DOHH2 (cell line): ENCODE results near the gene MAP3K9.
A peak's percentile ranks its signal among the peaks of the same experiment; 100 is the strongest.

Experiments
- H3F3A ChIP-seq: fragments of 200-600 bp; sonication (generic), shearing (Covaris generic); 2 replicates; pipeline ENCODE4 v1.6.0; 2016; ENCODE audit warnings: antibody characterized with exemption, mild to moderate bottlenecking; ENCODE audit not compliant: control insufficient read depth, insufficient read depth
- H3K27ac ChIP-seq: fragments of 200-600 bp; sonication (generic); 2 replicates; pipeline ENCODE4 v1.5.1; 2014; ENCODE audit warnings: low read depth, mild to moderate bottlenecking, low read length, moderate library complexity
- H3K27me3 ChIP-seq: fragments of 200-600 bp; sonication (generic); 2 replicates; pipeline ENCODE4 v1.6.1; 2014; ENCODE audit warnings: mild to moderate bottlenecking, low read length, mixed read lengths; ENCODE audit not compliant: control insufficient read depth
- H3K36me3 ChIP-seq: fragments of 200-600 bp; sonication (generic); 2 replicates; pipeline ENCODE4 v1.6.1; 2014; ENCODE audit warnings: mild to moderate bottlenecking, low read length, moderate library complexity, mixed read lengths; ENCODE audit not compliant: control insufficient read depth
- H3K4me1 ChIP-seq: fragments of 200-600 bp; sonication (generic); 2 replicates; pipeline ENCODE4 v1.6.1; 2014; ENCODE audit warnings: mild to moderate bottlenecking, low read length, mixed read lengths; ENCODE audit not compliant: control insufficient read depth
- H3K4me2 ChIP-seq: fragments of 200-600 bp; sonication (generic); 2 replicates; pipeline ENCODE4 v1.6.0; 2014; ENCODE audit warnings: mild to moderate bottlenecking, low read length, moderate library complexity
- H3K4me3 ChIP-seq: fragments of 200-600 bp; sonication (generic); 2 replicates; pipeline ENCODE4 v1.5.1; 2014; ENCODE audit warnings: mild to moderate bottlenecking, low read length, mixed read lengths
- H3K79me2 ChIP-seq: fragments of 200-600 bp; sonication (generic); 2 replicates; pipeline ENCODE4 v1.6.1; 2014; ENCODE audit warnings: mild to moderate bottlenecking, low read length, mixed read lengths; ENCODE audit not compliant: control insufficient read depth
- H3K9me2 ChIP-seq: fragments of 200-600 bp; sonication (generic); replicated peaks from 2 replicates; pipeline ENCODE4 v1.6.1; 2014; ENCODE audit warnings: mild to moderate bottlenecking, low read length, mixed read lengths; ENCODE audit not compliant: control insufficient read depth
- H3K9me3 ChIP-seq: fragments of 200-600 bp; sonication (generic); 2 replicates; pipeline ENCODE4 v1.6.1; 2014; ENCODE audit warnings: antibody characterized with exemption, low read length, mixed read lengths; ENCODE audit not compliant: control insufficient read depth, insufficient read depth
- H4K20me1 ChIP-seq: fragments of 200-600 bp; sonication (generic); 2 replicates; pipeline ENCODE4 v1.6.0; 2014; ENCODE audit warnings: low read depth, mild to moderate bottlenecking, antibody characterized with exemption, low read length, moderate library complexity; ENCODE audit not compliant: control insufficient read depth, insufficient read depth
- EZH2phosphoT487 ChIP-seq: fragments of 200-600 bp; sonication (generic); IDR thresholded peaks from 2 replicates; pipeline ENCODE4 v1.6.1; 2017; ENCODE audit warnings: borderline replicate concordance, mild to moderate bottlenecking, antibody characterized with exemption, low read length, moderate library complexity, mixed read lengths
- TF ChIP-seq, protein P1 (sequence below): fragments of 200-600 bp; sonication (generic); IDR thresholded peaks from one replicate; pipeline ENCODE4 v1.5.1; 2014; ENCODE audit warnings: antibody characterized with exemption, mild to moderate bottlenecking, low read depth, low read length; ENCODE audit not compliant: poor library complexity, severe bottlenecking

The MAP3K9 gene

DNA sequence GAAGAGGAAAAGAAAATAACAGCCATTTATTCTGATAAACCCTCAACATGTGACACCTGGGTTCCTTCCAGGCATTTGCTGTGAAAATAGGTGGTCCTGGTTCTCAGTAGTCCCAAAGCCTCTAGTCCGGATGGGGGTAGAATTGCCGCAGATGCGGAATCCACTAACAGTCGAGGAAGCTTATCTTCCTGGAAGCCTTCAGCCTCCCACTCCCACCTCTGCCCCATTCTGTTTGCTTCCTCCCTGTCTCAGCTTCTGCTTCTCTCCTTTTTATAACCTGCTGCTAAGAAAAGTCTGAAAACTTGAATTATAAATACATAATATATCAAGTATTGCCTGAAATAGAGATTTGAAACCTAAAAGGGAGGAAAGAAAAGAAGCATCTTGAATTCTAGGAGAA, 14.0 kb upstream of the MAP3K9 start:
- H3K36me3 ChIP-seq: no peaks in the 10 kb centered on the region
- H3K4me1 ChIP-seq: peaks cover 18% of the 10 kb centered on the region
- no peak for TF ChIP-seq EZH2phosphoT487
- TF ChIP-seq, protein P1, sequence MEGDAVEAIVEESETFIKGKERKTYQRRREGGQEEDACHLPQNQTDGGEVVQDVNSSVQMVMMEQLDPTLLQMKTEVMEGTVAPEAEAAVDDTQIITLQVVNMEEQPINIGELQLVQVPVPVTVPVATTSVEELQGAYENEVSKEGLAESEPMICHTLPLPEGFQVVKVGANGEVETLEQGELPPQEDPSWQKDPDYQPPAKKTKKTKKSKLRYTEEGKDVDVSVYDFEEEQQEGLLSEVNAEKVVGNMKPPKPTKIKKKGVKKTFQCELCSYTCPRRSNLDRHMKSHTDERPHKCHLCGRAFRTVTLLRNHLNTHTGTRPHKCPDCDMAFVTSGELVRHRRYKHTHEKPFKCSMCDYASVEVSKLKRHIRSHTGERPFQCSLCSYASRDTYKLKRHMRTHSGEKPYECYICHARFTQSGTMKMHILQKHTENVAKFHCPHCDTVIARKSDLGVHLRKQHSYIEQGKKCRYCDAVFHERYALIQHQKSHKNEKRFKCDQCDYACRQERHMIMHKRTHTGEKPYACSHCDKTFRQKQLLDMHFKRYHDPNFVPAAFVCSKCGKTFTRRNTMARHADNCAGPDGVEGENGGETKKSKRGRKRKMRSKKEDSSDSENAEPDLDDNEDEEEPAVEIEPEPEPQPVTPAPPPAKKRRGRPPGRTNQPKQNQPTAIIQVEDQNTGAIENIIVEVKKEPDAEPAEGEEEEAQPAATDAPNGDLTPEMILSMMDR: no peak
- no peaks in the 10 kb centered on the region for H3K9me3 ChIP-seq
- no peaks in the 10 kb centered on the region; the same call in 1 of the 2 replicates for H3F3A ChIP-seq
- H3K4me3 ChIP-seq: no peak overlapping the region
- no peaks in the 10 kb centered on the region for H3K9me2 ChIP-seq
- H4K20me1 ChIP-seq: no peaks in the 10 kb centered on the region
- H3K27me3 ChIP-seq: peaks cover 56% of the 10 kb centered on the region
- peak overlapping the region; percentile 93; the same call in 1 of the 2 replicates for H3K4me2 ChIP-seq
- H3K27ac ChIP-seq: no peak overlapping the region
- H3K79me2 ChIP-seq: no peaks in the 10 kb centered on the region

DNA sequence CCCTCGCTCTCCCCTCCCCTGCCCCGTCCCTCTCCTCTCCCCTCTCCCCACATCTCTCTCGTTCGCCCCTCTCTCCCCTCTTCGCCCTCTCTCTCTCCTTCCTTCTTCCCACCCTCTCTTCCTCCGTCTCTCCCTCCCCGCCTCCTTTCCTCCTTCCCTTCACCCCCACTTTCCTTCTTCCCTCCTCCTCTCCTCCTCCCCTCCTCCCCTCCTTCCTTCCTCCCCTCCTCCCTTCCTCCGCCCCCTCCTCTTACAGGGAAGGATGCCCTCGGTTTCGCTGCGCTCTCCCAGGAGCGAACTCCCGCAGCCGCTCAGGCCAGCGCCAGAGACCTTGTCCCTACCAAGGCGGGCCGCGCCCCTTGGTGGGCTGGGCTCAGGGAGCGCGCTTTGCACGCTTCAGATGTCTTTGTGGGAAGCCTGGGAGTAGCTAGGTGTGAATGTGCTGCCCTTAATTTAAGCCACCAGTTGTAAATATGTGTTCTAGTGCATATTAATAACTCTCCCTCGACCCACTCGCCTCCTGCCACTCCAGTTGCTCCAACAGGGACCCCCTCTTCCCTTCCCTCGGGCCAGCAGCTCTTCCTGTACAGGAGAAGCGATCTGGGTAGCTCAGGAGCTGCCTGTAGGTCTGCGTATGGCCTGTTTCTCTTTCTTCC, 13.3 kb upstream of the MAP3K9 start:
- H3K9me2 ChIP-seq: no peaks in the 10 kb centered on the region
- 0 out of 2 replicates have a peak, but pooled peaks have one; percentile 53 for TF ChIP-seq EZH2phosphoT487
- TF ChIP-seq, protein P1: no peak
- no peak overlapping the region for H3K27ac ChIP-seq
- H3F3A ChIP-seq: no peaks in the 10 kb centered on the region; the same call in 1 of the 2 replicates
- peak overlapping the region; percentile 80 for H3K4me3 ChIP-seq
- no peaks in the 10 kb centered on the region for H3K79me2 ChIP-seq
- peaks cover 55% of the 10 kb centered on the region for H3K27me3 ChIP-seq
- H3K4me2 ChIP-seq: peak overlapping the region; percentile 93
- no peaks in the 10 kb centered on the region for H3K9me3 ChIP-seq
- no peaks in the 10 kb centered on the region for H4K20me1 ChIP-seq
- H3K36me3 ChIP-seq: no peaks in the 10 kb centered on the region
- H3K4me1 ChIP-seq: peaks cover 21% of the 10 kb centered on the region

DNA sequence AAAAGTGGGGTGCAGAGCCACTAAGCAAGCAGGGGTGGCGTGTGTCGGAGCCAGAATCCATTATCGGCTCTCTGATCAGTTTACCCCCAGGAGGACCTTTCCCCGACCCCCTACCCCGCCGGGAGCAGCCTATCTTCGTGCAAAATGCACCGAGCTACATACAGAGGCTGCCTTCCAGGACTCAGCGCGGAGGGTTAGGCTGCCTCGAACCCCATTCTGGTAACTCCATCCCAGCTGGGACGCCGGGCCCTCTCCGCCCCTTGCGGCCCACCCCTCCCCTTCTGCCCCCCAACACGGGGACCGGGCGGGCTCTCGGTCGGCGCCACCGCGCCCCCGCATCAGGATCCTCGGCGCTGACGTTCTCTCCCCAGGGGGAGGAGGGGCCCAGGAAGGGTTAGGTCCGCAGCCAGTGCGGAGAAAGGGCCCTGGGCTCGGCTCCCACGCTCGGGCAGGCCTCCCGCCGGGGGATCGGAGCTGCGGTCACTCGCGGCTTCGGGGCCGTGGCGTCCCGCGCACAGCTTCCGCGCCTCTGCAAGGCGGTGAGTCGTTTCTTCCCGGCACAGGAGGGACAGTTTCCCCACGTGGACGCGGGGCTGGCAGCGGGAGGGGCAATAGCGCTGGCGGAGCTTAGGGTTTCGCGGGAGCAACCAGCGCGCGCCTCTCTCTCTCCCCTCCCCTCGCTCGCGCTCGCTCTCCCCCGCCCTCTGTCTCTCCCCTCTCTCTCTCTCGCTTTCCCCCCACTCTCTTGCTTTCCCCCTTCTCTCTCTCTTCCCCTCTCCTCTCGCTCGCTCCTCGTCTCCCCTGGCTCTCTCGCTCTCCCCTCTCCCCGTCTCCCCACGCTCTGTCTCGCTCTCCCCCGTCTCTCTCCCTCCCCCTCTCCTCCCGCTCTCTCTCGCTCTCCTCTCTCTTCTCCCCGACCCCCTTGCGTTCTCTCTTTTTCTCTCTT, 12.5 kb upstream of the MAP3K9 start:
- no peak overlapping the region for H3K27ac ChIP-seq
- H4K20me1 ChIP-seq: no peaks in the 10 kb centered on the region
- H3F3A ChIP-seq: no peaks in the 10 kb centered on the region; the same call in 1 of the 2 replicates
- peak overlapping the region; percentile 80 for H3K4me3 ChIP-seq
- H3K27me3 ChIP-seq: peaks cover 54% of the 10 kb centered on the region
- H3K4me1 ChIP-seq: peaks cover 24% of the 10 kb centered on the region
- H3K9me2 ChIP-seq: no peaks in the 10 kb centered on the region
- H3K4me2 ChIP-seq: peak overlapping the region; percentile 93
- H3K36me3 ChIP-seq: no peaks in the 10 kb centered on the region
- no peaks in the 10 kb centered on the region for H3K79me2 ChIP-seq
- H3K9me3 ChIP-seq: no peaks in the 10 kb centered on the region
- no peak; the same call in 1 of the 2 replicates for TF ChIP-seq EZH2phosphoT487
- TF ChIP-seq, protein P1: no peak
